Activated T-helper 1 cell treated with anti-CD3 and anti-CD28 coated beads, Interleukin-12 subunit alpha, Interleukin-12 subunit beta, Interleukin-2, Interleukin-4 antibody, amounts not matched to agents 30 ng/mL and 10 ng/mL and 1 ng/mL, durations not matched to agents 14 hours and 24 hours and 36 hours (primary cell): ENCODE data around the gene YIF1B. TPM values are rescaled to one million over a fixed set of nuclear protein-coding genes. Genes with fewer than 3 reads are reported as not detected.
A peak's percentile ranks its signal among the peaks of the same experiment; 100 is the strongest.
"Not testable (repeated sequence)": the region's sequence is repeated elsewhere in the genome, so short reads cannot be mapped to it uniquely, and the experiment has no call there.

Experiments
- DNase-seq: peaks from one replicate; pipeline ENCODE4 v3.0.0; 2021; ENCODE audit warnings: low spot score
- H3K27ac Mint-ChIP-seq: one replicate; pipeline ENCODE4 v1.8.0; 2021; ENCODE audit warnings: mild to moderate bottlenecking, mixed read lengths
- H3K27me3 Mint-ChIP-seq: one replicate; pipeline ENCODE4 v1.8.0; 2022; ENCODE audit warnings: mild to moderate bottlenecking, moderate library complexity, mixed read lengths; ENCODE audit not compliant: insufficient read depth
- H3K36me3 Mint-ChIP-seq: one replicate; pipeline ENCODE4 v1.8.0; 2021; ENCODE audit warnings: low read depth, mixed read lengths
- H3K4me1 Mint-ChIP-seq: one replicate; pipeline ENCODE4 v1.8.0; 2021; ENCODE audit warnings: low read depth, mixed read lengths
- H3K4me3 Mint-ChIP-seq: one replicate; pipeline ENCODE4 v1.8.0; 2021; ENCODE audit warnings: mild to moderate bottlenecking, moderate library complexity, mixed read lengths
- H3K9me3 Mint-ChIP-seq: one replicate; pipeline ENCODE4 v1.8.0; 2021; ENCODE audit warnings: mixed read lengths
- intact Hi-C: fragments of 100-400 bp; cut with micrococcal nuclease; formaldehyde crosslinking; loops from one replicate; pipeline ENCODE4 v1.15.1; 2024
- total RNA-seq: library from RNA; stranded (reverse); gene quantifications from 2 replicates; pipeline ENCODE4 v1.2.3, GENCODE V29; 2022

The YIF1B gene
- total RNA-seq, 1 donor from 2014 or later = 96.0 TPM

GRCh38 chr19:38351865-38352395 is 36.2 kb upstream of the YIF1B start:
- Mint-ChIP-seq H3K4me1 (no peaks in the 10 kb centered on the region), H3K36me3 (no peaks in the 10 kb centered on the region), H3K4me3 (no peak overlapping the region), H3K27ac (no peak overlapping the region), H3K9me3 (no peaks in the 10 kb centered on the region), H3K27me3 (peaks cover 17% of the 10 kb centered on the region)
- no peak for DNase-seq
- intact Hi-C loops = no loop called here

- intact Hi-C loops = no loop called here
- H3K27ac Mint-ChIP-seq = no peak overlapping the region
- H3K36me3 Mint-ChIP-seq = no peaks in the 10 kb centered on the region
- no peak overlapping the region for H3K4me3 Mint-ChIP-seq
- peaks cover 10% of the 10 kb centered on the region for H3K27me3 Mint-ChIP-seq
- no peaks in the 10 kb centered on the region for H3K9me3 Mint-ChIP-seq
- H3K4me1 Mint-ChIP-seq = no peaks in the 10 kb centered on the region
- DNase-seq = no peak
Measured at GRCh38 chr19:38350883-38351282, 35.1 kb upstream of the YIF1B start.

- Mint-ChIP-seq H3K9me3 (no peaks in the 10 kb centered on the region), H3K27ac (no peak overlapping the region), H3K36me3 (no peaks in the 10 kb centered on the region), H3K27me3 (peaks cover under 1% of the 10 kb centered on the region), H3K4me3 (no peak overlapping the region), H3K4me1 (no peaks in the 10 kb centered on the region)
- intact Hi-C loops = no loop called here
- no peak for DNase-seq
Measured at GRCh38 chr19:38346837-38347236, 31.1 kb upstream of the YIF1B start.

- Mint-ChIP-seq H3K27ac (no peak overlapping the region), H3K4me1 (peaks cover 6% of the 10 kb centered on the region), H3K27me3 (no peaks in the 10 kb centered on the region), H3K9me3 (no peaks in the 10 kb centered on the region), H3K4me3 (no peak overlapping the region), H3K36me3 (no peaks in the 10 kb centered on the region)
- no peak for DNase-seq
- intact Hi-C loops = no loop called here
Measured at GRCh38 chr19:38340927-38341326, 25.2 kb upstream of the YIF1B start.

- H3K36me3 Mint-ChIP-seq, H3K27ac Mint-ChIP-seq, H3K4me1 Mint-ChIP-seq, DNase-seq, H3K9me3 Mint-ChIP-seq, H3K27me3 Mint-ChIP-seq: not testable (repeated sequence)
- intact Hi-C loops = loop anchor here (5.0 to 10.0 kb wide), 2 partner anchors 874 to 967 kb away; partner anchors contain the start of genes ZNF527, ZNF569 and ZNF570
- H3K4me3 Mint-ChIP-seq = peak overlapping the region; percentile 4
Measured at GRCh38 chr19:38339011-38339410, 23.3 kb upstream of the YIF1B start.

- H3K4me3 Mint-ChIP-seq = peak overlapping the region; percentile 94
- no peaks in the 10 kb centered on the region for H3K36me3 Mint-ChIP-seq
- peak overlapping the region; percentile 99 for H3K27ac Mint-ChIP-seq
- intact Hi-C loops = loop anchor here (2.0 to 10.0 kb wide), 4 partner anchors 65 to 965 kb away; partner anchors contain the start of genes FAM98C, ZNF527, ZNF569 and ZNF570
- H3K27me3 Mint-ChIP-seq = no peaks in the 10 kb centered on the region
- H3K9me3 Mint-ChIP-seq = no peaks in the 10 kb centered on the region
- peaks cover 6% of the 10 kb centered on the region for H3K4me1 Mint-ChIP-seq
- DNase-seq = no peak
Measured at GRCh38 chr19:38337360-38337653, 21.6 kb upstream of the YIF1B start.

- Mint-ChIP-seq H3K9me3 (no peaks in the 10 kb centered on the region), H3K4me1 (peaks cover 6% of the 10 kb centered on the region), H3K4me3 (peak overlapping the region; percentile 94), H3K27me3 (no peaks in the 10 kb centered on the region), H3K27ac (peak overlapping the region; percentile 99), H3K36me3 (no peaks in the 10 kb centered on the region)
- intact Hi-C loops = loop anchor here (1.0 to 10.0 kb wide), 11 partner anchors 26 to 964 kb away; partner anchors contain the start of genes ECH1, EIF3K, FAM98C and MRPS12
- peak; percentile 94 for DNase-seq
Measured at GRCh38 chr19:38336638-38337359, 21.1 kb upstream of the YIF1B start.

GRCh38 chr19:38335949-38336637 is 20.3 kb upstream of the YIF1B start:
- Mint-ChIP-seq H3K9me3 (no peaks in the 10 kb centered on the region), H3K36me3 (no peaks in the 10 kb centered on the region), H3K27ac (peak overlapping the region; percentile 99), H3K27me3 (no peaks in the 10 kb centered on the region), H3K4me1 (peaks cover 6% of the 10 kb centered on the region), H3K4me3 (peak overlapping the region; percentile 94)
- peak; percentile 94 for DNase-seq
- intact Hi-C loops = loop anchor here (1.0 to 10.0 kb wide), 20 partner anchors 20 to 964 kb away; partner anchors contain the start of genes ECH1, EIF3K, FAM98C and MRPS12

- intact Hi-C loops = loop anchor here (10.0 kb wide), 1 partner anchor 868 kb away; the partner anchor contains the start of genes ZNF569 and ZNF570
- H3K27ac Mint-ChIP-seq = no peak overlapping the region
- H3K36me3 Mint-ChIP-seq = peaks cover 6% of the 10 kb centered on the region
- peaks cover 6% of the 10 kb centered on the region for H3K4me1 Mint-ChIP-seq
- H3K9me3 Mint-ChIP-seq = no peaks in the 10 kb centered on the region
- H3K4me3 Mint-ChIP-seq = no peak overlapping the region
- DNase-seq = no peak
- H3K27me3 Mint-ChIP-seq = no peaks in the 10 kb centered on the region
Measured at GRCh38 chr19:38333245-38333644, 17.5 kb upstream of the YIF1B start.

- Mint-ChIP-seq H3K27ac (no peak overlapping the region), H3K27me3 (no peaks in the 10 kb centered on the region), H3K4me1 (no peaks in the 10 kb centered on the region), H3K36me3 (peaks cover 15% of the 10 kb centered on the region), H3K9me3 (no peaks in the 10 kb centered on the region), H3K4me3 (no peak overlapping the region)
- intact Hi-C loops = loop anchor here (10.0 kb wide), 1 partner anchor 867 kb away; the partner anchor contains the start of genes ZNF569 and ZNF570
- no peak for DNase-seq
Measured at GRCh38 chr19:38331728-38332127, 16.0 kb upstream of the YIF1B start.

GRCh38 chr19:38329651-38330050 is 13.9 kb upstream of the YIF1B start:
- H3K9me3 Mint-ChIP-seq = no peaks in the 10 kb centered on the region
- H3K4me1 Mint-ChIP-seq = no peaks in the 10 kb centered on the region
- intact Hi-C loops = loop anchor here (10.0 kb wide), 1 partner anchor 865 kb away; the partner anchor contains the start of genes ZNF569 and ZNF570
- peaks cover 24% of the 10 kb centered on the region for H3K36me3 Mint-ChIP-seq
- H3K27ac Mint-ChIP-seq = no peak overlapping the region
- H3K27me3 Mint-ChIP-seq = no peaks in the 10 kb centered on the region
- DNase-seq = no peak
- no peak overlapping the region for H3K4me3 Mint-ChIP-seq

- Mint-ChIP-seq H3K4me3 (no peak overlapping the region), H3K27ac (no peak overlapping the region), H3K4me1 (peaks cover 15% of the 10 kb centered on the region), H3K27me3 (no peaks in the 10 kb centered on the region), H3K9me3 (no peaks in the 10 kb centered on the region), H3K36me3 (peaks cover 27% of the 10 kb centered on the region)
- no peak for DNase-seq
- intact Hi-C loops = no loop called here
Measured at GRCh38 chr19:38326591-38326990, 10.8 kb upstream of the YIF1B start.

GRCh38 chr19:38324431-38324830 is 8.7 kb upstream of the YIF1B start:
- intact Hi-C loops = no loop called here
- DNase-seq = no peak
- Mint-ChIP-seq H3K4me3 (no peak overlapping the region), H3K27me3 (no peaks in the 10 kb centered on the region), H3K36me3 (peaks cover 28% of the 10 kb centered on the region), H3K9me3 (no peaks in the 10 kb centered on the region), H3K4me1 (peaks cover 30% of the 10 kb centered on the region), H3K27ac (no peak overlapping the region)
